GM12873 (cell line): ENCODE measurements around the gene ZNF865.

Experiments
- CTCF ChIP-seq: IDR thresholded peaks from 2 replicates; pipeline ENCODE4 v1.5.1; 2012; ENCODE audit warnings: low read depth, mild to moderate bottlenecking, moderate library complexity, low read length, control low read depth; ENCODE audit not compliant: insufficient read depth; ENCODE audit errors: missing control alignments

The ZNF865 gene

GRCh38 chr19:55666343-55667005 lies 61.0 kb downstream of the ZNF865 start:
- no peak for TF ChIP-seq CTCF
